NOMO-1 (cell line): Measurements from ENCODE around the gene RSPO1.
"Not testable (repeated sequence)": the region's sequence is repeated elsewhere in the genome, so short reads cannot be mapped to it uniquely, and the experiment has no call there.

ENCODE experiments used
- DNase-seq, 2 experiments: peaks; one replicate each; lab custom pipeline; 2025; ENCODE audit not compliant: unreplicated experiment in 2 of 2; lab: John Stamatoyannopoulos, UW

RSPO1 gene

GRCh38 chr1:37622131-37622530, 12.6 kb downstream of the RSPO1 start:
- DNase-seq: no peak

- no peak for DNase-seq
These were observed 13.3 kb downstream of the RSPO1 start for GRCh38 chr1:37621326-37621870.

GRCh38 chr1:37620707-37621106, 14.0 kb downstream of the RSPO1 start:
- no peak for DNase-seq

- no peak for DNase-seq
These were observed 18.4 kb downstream of the RSPO1 start for GRCh38 chr1:37616330-37616729.

- DNase-seq: no peak
These were observed 20.6 kb downstream of the RSPO1 start for GRCh38 chr1:37614105-37614504.

GRCh38 chr1:37612186-37612585, 22.5 kb downstream of the RSPO1 start:
- DNase-seq: no peak

- no peak for DNase-seq
These were observed 24.7 kb downstream of the RSPO1 start for GRCh38 chr1:37609994-37610393.

- DNase-seq: peak; percentile 8 to 31
These were observed 25.7 kb downstream of the RSPO1 start for GRCh38 chr1:37609002-37609401.

GRCh38 chr1:37606481-37607263, 28.0 kb downstream of the RSPO1 start:
- peak; percentile 12 to 64 for DNase-seq

GRCh38 chr1:37605806-37606474, 28.8 kb downstream of the RSPO1 start:
- no peak for DNase-seq

- DNase-seq: no peak
These were observed 29.5 kb downstream of the RSPO1 start for GRCh38 chr1:37605061-37605650.

GRCh38 chr1:37602750-37603694, 31.7 kb downstream of the RSPO1 start:
- DNase-seq: peak; percentile 3 to 46

GRCh38 chr1:37601441-37601840, 33.3 kb downstream of the RSPO1 start:
- DNase-seq: no peak

GRCh38 chr1:37599940-37600339, 34.8 kb downstream of the RSPO1 start:
- no peak for DNase-seq

- no peak for DNase-seq
These were observed 38.5 kb downstream of the RSPO1 start for GRCh38 chr1:37596182-37596667.

- peak; percentile 92 to 94 for DNase-seq
These were observed 39.1 kb downstream of the RSPO1 start, which contains the start of gene GNL2 for GRCh38 chr1:37595440-37596181. TSS of gene GNL2 (minus strand) at chr1:37595937. CDS start at chr1:37595822, 115 bp downstream.

- DNase-seq: no peak
These were observed 41.0 kb downstream of the RSPO1 start for GRCh38 chr1:37593726-37594125.

GRCh38 chr1:37588939-37589338, 45.8 kb downstream of the RSPO1 start:
- no peak for DNase-seq

GRCh38 chr1:37584544-37584943, 50.1 kb downstream of the RSPO1 start:
- not testable (repeated sequence) for DNase-seq
